Anterior cingulate cortex (tissue), 58 donors: ENCODE measurements around the gene KIF24.
"Not testable (repeated sequence)": the region's sequence is repeated elsewhere in the genome, so short reads cannot be mapped to it uniquely, and the experiment has no call there.

Experiments
- DNase-seq, 58 donors: peaks; one replicate each; lab custom pipeline; 2025; lab: John Stamatoyannopoulos, UW

The KIF24 gene

DNA sequence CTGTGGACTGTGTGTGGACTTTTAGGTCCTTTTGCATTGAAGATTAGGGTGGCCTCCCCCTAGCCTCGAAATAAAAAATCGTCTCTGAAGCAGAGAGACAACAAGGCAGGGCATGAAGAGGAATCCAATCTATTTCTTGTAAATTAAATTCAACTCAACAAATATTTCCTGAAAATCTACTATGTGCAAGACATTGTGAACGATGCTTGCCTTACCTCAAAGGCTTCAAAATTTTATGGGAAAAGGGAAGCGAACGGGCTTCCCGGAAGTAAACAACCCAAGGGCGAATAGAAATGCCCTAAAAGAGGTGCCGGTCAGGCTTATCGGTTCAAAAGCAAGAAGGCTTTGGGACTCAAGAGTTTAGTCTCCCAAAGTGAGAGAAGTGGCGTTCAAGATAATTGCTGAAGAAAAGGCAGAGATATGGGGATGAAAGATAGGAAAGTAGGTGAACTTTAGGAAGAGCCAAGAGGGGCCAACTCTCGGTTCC is 525 bp downstream of the KIF24 start:
- no peak for DNase-seq

- no peak for DNase-seq
Measured at GRCh38 chr9:34326690-34327089, 2.4 kb downstream of the KIF24 start.

DNA sequence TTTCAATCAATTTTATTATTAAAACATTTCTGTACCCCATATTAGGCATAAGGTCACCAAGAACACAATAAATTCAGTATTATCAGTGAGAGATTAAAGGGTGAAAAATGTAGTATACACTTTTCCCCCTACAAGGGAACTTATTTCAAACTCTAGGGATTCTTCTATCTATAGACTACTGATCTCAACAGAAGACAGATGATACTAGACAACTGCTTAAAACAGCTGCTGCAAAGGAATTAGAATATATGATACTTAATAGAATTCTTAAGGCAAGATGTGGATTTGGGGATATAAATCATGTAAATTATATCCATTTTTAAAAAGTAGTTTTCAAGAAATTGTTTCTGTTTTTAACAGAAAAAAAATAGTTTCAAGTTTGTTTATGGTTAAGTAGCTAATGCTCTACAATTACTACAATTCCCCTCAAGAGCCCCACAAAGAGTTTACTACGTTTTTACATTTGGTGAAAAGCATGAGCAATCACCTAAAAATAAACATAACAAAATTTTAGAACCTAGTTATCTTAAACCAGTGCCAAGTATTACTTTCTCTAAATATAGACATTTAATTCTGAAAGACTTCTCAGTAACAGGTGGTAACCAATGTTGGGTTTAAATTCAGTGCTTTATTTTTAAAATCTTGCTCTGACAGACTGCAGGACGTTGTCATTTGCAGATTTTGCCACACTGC is 6.0 kb downstream of the KIF24 start:
- no peak for DNase-seq

- no peak for DNase-seq
Measured at GRCh38 chr9:34321451-34321850, 7.6 kb downstream of the KIF24 start.

GRCh38 chr9:34318163-34318790 is 10.8 kb downstream of the KIF24 start:
- DNase-seq: no peak

DNA sequence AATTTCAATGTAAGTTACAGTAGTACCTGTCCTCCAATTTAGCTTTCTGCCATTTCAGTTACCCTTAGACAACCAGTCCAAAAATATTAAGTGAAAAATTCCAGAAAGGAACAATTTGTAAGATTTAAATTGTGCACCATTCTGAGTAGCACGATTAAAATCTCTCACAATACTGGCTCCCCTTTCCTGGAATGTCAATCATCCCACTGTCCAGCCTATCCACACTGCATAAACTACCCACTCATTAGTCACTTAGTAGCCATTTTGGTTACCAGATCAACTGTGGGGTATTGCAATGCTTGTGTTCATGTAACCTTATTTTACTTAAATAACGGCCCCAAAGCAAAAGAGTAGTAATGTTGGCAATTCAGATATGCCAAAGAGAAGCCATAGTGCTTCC is 11.6 kb downstream of the KIF24 start:
- no peak for DNase-seq

DNA sequence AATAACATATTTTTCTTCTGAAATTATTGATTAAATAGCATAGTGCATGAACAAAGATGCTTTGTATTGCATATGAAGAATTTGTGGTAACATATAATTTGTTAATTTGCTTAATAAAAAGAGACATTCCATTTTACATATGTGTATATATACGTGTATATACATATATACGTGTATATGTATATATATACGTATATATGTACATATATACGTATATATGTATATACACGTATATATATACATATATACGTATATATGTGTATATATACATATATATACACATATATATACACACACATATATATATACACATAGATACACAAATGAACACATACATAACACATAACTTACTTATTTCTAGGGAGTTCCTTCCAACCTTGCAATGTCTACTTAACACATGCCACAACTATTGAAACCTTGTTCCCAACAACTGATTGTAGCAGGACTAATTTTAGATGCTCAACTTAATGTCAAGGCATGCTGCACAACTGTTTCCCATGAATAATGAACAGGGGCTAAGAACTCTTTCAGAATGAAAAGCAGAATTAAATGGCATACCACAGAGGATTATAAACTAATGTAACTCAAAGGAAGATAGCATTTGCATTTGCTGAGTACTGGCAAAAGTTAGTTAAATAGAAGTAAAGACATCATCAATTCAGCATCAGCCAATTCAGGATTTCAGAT is 17.4 kb downstream of the KIF24 start:
- no peak for DNase-seq

- DNase-seq: no peak
Measured at GRCh38 chr9:34310215-34310614, 18.9 kb downstream of the KIF24 start.

GRCh38 chr9:34308316-34308715 is 20.8 kb downstream of the KIF24 start:
- DNase-seq: not testable (repeated sequence)

- DNase-seq: not testable (repeated sequence)
Measured at GRCh38 chr9:34301064-34301463, 28.0 kb downstream of the KIF24 start.

- no peak for DNase-seq
Measured at GRCh38 chr9:34292552-34292951, 36.5 kb downstream of the KIF24 start.

GRCh38 chr9:34291423-34291822 is 37.6 kb downstream of the KIF24 start:
- DNase-seq: no peak

- DNase-seq: no peak
Measured at GRCh38 chr9:34291023-34291422, 38.0 kb downstream of the KIF24 start.

DNA sequence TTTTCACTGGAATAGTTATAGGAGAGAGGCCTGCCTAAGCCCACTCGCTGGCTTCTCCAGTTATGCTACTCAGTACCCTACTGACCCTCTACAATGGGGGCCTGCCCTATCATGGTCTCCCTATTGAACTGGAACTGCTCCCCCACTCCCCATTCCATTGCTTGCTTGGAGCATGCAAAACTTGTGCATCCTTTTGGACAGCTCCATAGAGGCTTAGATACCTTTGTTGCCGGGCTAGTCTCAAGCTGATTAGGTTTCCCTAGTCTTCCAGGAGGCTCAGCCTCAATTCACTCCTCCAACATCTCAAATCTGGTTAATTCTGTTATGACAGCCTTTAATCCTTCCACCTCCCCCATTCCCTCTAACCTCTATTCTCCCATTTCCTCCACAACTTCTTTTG is 39.9 kb downstream of the KIF24 start:
- DNase-seq: no peak

- no peak for DNase-seq
Measured at GRCh38 chr9:34282096-34282495, 47.0 kb downstream of the KIF24 start.

GRCh38 chr9:34279411-34279810 is 49.7 kb downstream of the KIF24 start:
- no peak for DNase-seq
